Measurements from ENCODE around the gene AREL1.
"Not testable (repeated sequence)": the region's sequence is repeated elsewhere in the genome, so short reads cannot be mapped to it uniquely, and the experiment has no call there.

GRCh38 chr14:74758505-74758904 is 45.6 kb upstream of the AREL1 start:
- TF ChIP-seq POLR2AphosphoS5, TAF1 (IDR thresholded peaks at IDR 0.05; ENCODE audit: low read depth, low read length): not testable (repeated sequence)
